Nephron (organoid): ENCODE data around the gene CPT1A.

Source experiments
- H3K27ac Mint-ChIP-seq, 3 experiments: 2 replicates each; pipeline ENCODE4 v1.8.0; 2020; ENCODE audit warnings: mixed read lengths in 3 of 3, mild to moderate bottlenecking in 2 of 3, moderate library complexity in 1 of 3
- H3K27me3 Mint-ChIP-seq: 2 replicates; pipeline ENCODE4 v1.8.0; 2021; ENCODE audit warnings: low read depth, mild to moderate bottlenecking, moderate library complexity, mixed read lengths
- H3K36me3 Mint-ChIP-seq: 2 replicates; pipeline ENCODE4 v1.8.0; 2020; ENCODE audit warnings: low read depth, mixed read lengths
- H3K4me1 Mint-ChIP-seq: 2 replicates; pipeline ENCODE4 v1.8.0; 2020; ENCODE audit warnings: mixed read lengths
- H3K4me3 Mint-ChIP-seq, 3 experiments: 2 replicates each; pipeline ENCODE4 v1.8.0; 2020; ENCODE audit warnings: mild to moderate bottlenecking in 3 of 3, mixed read lengths in 3 of 3, moderate library complexity in 2 of 3
- H3K9me3 Mint-ChIP-seq: 2 replicates; pipeline ENCODE4 v1.8.0; 2020; ENCODE audit warnings: mixed read lengths
- TF ChIP-seq, protein P1 (sequence below), 3 experiments: fragments of 200-600 bp; sonication (generic); IDR thresholded peaks; one replicate each; pipeline ENCODE4 v1.5.0; 2021; ENCODE audit warnings: antibody characterized with exemption in 3 of 3; ENCODE audit not compliant: unreplicated experiment in 3 of 3

Gene CPT1A

DNA sequence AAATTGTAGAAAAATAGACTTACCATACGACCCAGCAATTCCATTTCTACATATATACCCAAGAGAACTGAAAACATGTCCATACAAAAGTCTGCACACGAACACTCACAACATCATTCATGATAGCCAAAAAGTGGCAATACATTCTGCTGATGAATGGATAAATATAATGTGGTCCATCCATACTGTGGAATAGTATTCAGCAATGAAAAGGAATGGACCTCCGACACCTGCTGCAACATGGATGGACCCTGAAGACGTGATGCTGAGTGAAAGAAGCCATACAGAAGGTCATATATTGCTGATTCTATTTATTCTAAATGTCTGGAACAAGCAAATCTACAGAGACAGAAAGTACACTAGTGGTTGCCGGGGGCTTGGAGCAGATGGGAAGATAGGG lies 19.2 kb downstream of the CPT1A start:
- TF ChIP-seq, protein P1, sequence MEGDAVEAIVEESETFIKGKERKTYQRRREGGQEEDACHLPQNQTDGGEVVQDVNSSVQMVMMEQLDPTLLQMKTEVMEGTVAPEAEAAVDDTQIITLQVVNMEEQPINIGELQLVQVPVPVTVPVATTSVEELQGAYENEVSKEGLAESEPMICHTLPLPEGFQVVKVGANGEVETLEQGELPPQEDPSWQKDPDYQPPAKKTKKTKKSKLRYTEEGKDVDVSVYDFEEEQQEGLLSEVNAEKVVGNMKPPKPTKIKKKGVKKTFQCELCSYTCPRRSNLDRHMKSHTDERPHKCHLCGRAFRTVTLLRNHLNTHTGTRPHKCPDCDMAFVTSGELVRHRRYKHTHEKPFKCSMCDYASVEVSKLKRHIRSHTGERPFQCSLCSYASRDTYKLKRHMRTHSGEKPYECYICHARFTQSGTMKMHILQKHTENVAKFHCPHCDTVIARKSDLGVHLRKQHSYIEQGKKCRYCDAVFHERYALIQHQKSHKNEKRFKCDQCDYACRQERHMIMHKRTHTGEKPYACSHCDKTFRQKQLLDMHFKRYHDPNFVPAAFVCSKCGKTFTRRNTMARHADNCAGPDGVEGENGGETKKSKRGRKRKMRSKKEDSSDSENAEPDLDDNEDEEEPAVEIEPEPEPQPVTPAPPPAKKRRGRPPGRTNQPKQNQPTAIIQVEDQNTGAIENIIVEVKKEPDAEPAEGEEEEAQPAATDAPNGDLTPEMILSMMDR (IDR thresholded peaks at IDR 0.05; ENCODE audit: unreplicated experiment in 3 of 3), result no peak
- Mint-ChIP-seq H3K4me1 (peaks cover 6% of the 10 kb centered on the region), H3K36me3 (no peaks in the 10 kb centered on the region), H3K27me3 (no peaks in the 10 kb centered on the region), H3K9me3 (no peaks in the 10 kb centered on the region), H3K27ac (no peak overlapping the region), H3K4me3 (no peak overlapping the region)

DNA sequence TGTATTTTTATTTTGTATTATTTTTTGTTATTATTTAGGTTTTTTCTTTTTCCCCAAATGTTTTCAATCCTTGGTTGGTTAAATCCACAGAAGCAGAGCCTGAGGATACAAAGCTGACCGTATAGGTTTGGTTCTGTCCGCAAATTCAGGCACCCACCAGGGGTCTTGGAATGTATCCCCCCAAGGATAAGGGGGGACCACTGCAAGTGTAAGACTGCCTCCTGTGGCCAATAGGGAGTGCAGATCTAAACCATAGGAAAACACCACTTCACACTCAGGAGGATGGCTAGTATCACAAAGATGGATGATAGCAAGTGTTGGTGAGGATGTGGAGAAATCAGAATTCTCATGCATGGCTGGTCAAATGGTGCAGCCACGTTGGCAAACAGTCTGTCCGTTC lies 20.0 kb downstream of the CPT1A start:
- Mint-ChIP-seq H3K36me3 (peaks cover under 1% of the 10 kb centered on the region), H3K27me3 (no peaks in the 10 kb centered on the region)

DNA sequence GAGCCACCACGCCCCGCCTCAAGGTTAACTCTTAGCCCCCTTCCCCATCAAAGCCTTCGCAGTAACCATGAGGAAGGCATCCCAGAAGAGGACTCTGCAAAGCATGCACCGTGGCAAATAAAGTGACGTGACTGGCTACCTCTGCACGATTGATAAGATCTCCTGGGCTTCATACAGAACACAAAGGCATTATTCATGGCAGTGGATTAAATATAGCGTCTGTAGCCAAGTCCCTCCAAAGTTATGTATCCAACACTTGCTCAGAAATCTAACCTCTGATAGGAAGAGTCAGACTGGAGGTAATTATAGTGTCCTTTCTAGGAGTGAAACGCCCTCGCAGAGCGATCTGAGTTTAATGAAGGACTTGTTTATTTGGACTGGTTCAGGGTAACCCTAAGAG lies 22.4 kb downstream of the CPT1A start:
- no peak overlapping the region for H3K27ac Mint-ChIP-seq
- H3K4me1 Mint-ChIP-seq, result peaks cover 11% of the 10 kb centered on the region
- peaks cover 13% of the 10 kb centered on the region for H3K36me3 Mint-ChIP-seq
- H3K9me3 Mint-ChIP-seq, result no peaks in the 10 kb centered on the region
- TF ChIP-seq, protein P1 (IDR thresholded peaks at IDR 0.05; ENCODE audit: unreplicated experiment in 3 of 3), result no peak
- no peak overlapping the region for H3K4me3 Mint-ChIP-seq
- H3K27me3 Mint-ChIP-seq, result no peaks in the 10 kb centered on the region

More for the DNA sequence above, 20.0 kb downstream of the CPT1A start:
- Mint-ChIP-seq H3K9me3 (no peaks in the 10 kb centered on the region), H3K27ac (no peak overlapping the region), H3K4me1 (peaks cover 8% of the 10 kb centered on the region), H3K4me3 (no peak overlapping the region)
- TF ChIP-seq, protein P1 (IDR thresholded peaks at IDR 0.05; ENCODE audit: unreplicated experiment in 3 of 3), result no peak

DNA sequence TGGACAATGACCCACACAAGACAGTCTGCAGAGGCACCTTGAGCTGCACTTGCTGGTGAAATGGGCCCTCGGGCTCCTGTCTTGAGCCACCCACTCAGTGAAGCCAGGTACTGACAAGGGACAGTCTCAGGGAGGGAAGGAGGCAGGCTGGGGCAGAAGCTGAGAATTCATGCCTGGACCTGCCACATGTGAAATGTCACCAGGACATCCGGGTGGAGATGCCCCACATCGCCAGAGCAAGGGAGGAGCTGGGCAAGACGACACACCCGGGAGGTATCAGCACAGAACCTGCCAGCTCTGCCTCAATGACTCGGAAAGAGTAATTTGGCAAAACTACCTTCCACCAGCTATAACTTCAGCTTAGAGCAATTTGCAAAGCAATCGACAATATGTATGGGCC lies 23.5 kb downstream of the CPT1A start:
- H3K4me3 Mint-ChIP-seq, result no peak overlapping the region
- no peaks in the 10 kb centered on the region for H3K9me3 Mint-ChIP-seq
- TF ChIP-seq, protein P1 (IDR thresholded peaks at IDR 0.05; ENCODE audit: unreplicated experiment in 3 of 3), result no peak
- H3K27ac Mint-ChIP-seq, result peak overlapping the region in 1 of 3 experiments; percentile 26
- H3K36me3 Mint-ChIP-seq, result peaks cover 13% of the 10 kb centered on the region
- peaks cover 11% of the 10 kb centered on the region for H3K4me1 Mint-ChIP-seq
- no peaks in the 10 kb centered on the region for H3K27me3 Mint-ChIP-seq

DNA sequence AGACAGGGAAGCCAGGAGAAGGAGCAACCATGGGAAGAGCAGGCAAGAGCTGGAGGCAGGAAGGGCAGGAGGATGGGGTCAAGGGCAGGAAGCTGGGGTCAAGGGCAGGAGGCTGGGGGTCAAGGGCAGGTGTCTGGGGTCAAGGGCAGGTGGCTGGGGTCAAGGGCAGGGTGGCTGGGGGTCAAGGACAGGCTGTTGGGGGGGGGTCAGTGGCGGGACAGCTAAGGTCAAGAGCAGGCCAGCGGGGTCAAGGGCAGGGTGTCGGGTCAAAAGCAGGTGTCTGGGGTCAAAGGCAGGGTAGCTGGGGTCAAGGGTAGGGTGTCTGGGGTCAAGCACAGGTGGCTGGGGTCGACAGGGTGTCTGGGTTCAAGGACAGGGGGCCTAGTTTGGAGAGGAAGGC lies 24.2 kb downstream of the CPT1A start:
- TF ChIP-seq, protein P1 (IDR thresholded peaks at IDR 0.05; ENCODE audit: unreplicated experiment in 3 of 3), result no peak
- H3K4me3 Mint-ChIP-seq, result no peak overlapping the region
- H3K36me3 Mint-ChIP-seq, result peaks cover 18% of the 10 kb centered on the region
- H3K4me1 Mint-ChIP-seq, result peaks cover 11% of the 10 kb centered on the region
- no peaks in the 10 kb centered on the region for H3K9me3 Mint-ChIP-seq
- H3K27ac Mint-ChIP-seq, result no peak overlapping the region
- H3K27me3 Mint-ChIP-seq, result no peaks in the 10 kb centered on the region

DNA sequence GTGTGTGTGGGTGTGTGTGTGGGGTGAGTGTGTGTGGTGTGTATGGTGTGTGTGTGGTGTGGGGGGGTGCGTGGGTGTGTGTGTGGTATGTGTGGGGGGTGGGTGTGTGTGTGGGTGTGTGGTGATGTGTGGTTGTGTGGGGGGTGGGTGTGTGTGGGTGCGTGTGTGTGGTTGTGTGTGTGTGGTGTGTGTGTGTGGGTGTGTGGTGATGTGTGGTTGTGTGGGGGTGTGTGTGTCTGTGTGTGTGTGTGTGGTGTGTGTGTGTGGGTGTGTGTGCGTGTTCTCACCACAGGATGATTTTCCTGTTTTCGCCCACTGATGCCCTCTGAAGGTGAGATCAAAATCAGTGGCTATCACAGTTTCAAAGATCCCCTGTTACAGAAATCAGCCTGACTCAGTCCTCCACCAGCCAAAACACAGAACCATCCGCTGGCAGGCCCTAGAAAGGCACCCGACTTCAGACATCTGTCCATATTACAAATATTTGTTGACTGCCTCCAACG lies 24.7 kb downstream of the CPT1A start:
- peak overlapping the region in 1 of 3 experiments; percentile 74 for H3K27ac Mint-ChIP-seq
- H3K27me3 Mint-ChIP-seq, result no peaks in the 10 kb centered on the region
- H3K4me3 Mint-ChIP-seq, result peak overlapping the region in 1 of 3 experiments; percentile 18
- no peaks in the 10 kb centered on the region for H3K9me3 Mint-ChIP-seq
- peaks cover 11% of the 10 kb centered on the region for H3K4me1 Mint-ChIP-seq
- H3K36me3 Mint-ChIP-seq, result peaks cover 18% of the 10 kb centered on the region
- TF ChIP-seq, protein P1 (IDR thresholded peaks at IDR 0.05; ENCODE audit: unreplicated experiment in 3 of 3), result no peak
